Measurements from ENCODE around the gene CXorf38. TPM values are rescaled to one million over a fixed set of nuclear protein-coding genes. Genes with fewer than 3 reads are reported as not detected.

CXorf38 gene
- total RNA-seq, 1 donor from 2014 or later, result 23.2 TPM

DNA sequence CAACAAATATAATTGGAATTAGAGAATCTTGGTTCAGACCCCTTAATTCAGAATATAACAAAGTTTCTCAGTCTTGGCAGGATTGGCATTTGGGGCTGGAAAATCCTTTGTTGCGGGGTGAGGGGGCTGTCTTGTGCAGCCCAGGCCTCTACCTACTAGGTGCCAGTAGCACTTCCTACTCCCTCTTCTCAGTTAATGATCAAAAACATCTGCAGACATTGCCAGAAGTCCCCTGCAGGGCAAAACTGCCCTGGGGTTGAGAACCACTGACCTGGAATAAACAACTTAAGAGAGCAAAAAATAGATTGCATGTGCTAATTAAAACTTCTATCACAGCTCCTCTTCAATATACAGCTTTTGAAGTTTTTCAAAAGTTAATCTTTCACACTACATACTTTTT lies 36.7 kb upstream of the CXorf38 start:
- TF ChIP-seq, protein P1, sequence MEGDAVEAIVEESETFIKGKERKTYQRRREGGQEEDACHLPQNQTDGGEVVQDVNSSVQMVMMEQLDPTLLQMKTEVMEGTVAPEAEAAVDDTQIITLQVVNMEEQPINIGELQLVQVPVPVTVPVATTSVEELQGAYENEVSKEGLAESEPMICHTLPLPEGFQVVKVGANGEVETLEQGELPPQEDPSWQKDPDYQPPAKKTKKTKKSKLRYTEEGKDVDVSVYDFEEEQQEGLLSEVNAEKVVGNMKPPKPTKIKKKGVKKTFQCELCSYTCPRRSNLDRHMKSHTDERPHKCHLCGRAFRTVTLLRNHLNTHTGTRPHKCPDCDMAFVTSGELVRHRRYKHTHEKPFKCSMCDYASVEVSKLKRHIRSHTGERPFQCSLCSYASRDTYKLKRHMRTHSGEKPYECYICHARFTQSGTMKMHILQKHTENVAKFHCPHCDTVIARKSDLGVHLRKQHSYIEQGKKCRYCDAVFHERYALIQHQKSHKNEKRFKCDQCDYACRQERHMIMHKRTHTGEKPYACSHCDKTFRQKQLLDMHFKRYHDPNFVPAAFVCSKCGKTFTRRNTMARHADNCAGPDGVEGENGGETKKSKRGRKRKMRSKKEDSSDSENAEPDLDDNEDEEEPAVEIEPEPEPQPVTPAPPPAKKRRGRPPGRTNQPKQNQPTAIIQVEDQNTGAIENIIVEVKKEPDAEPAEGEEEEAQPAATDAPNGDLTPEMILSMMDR (IDR thresholded peaks at IDR 0.05; ENCODE audit: insufficient read depth, low read length, poor library complexity, severe bottlenecking), result no peak
- H3K36me3 ChIP-seq (ENCODE audit: control insufficient read depth, insufficient read depth, low read length), result no peaks in the 10 kb centered on the region
- no peak overlapping the region for H3K4me3 ChIP-seq (ENCODE audit: low read depth, low read length)
- DNase-seq (ENCODE audit: low read depth), result no peak
- H3K27me3 ChIP-seq (ENCODE audit: control insufficient read depth, insufficient read depth, low read length), result no peaks in the 10 kb centered on the region

GRCh38 chrX:40683245-40683644 lies 35.9 kb upstream of the CXorf38 start:
- TF ChIP-seq, protein P1 (IDR thresholded peaks at IDR 0.05; ENCODE audit: insufficient read depth, low read length, poor library complexity, severe bottlenecking), result no peak
- H3K36me3 ChIP-seq (ENCODE audit: control insufficient read depth, insufficient read depth, low read length), result no peaks in the 10 kb centered on the region
- DNase-seq (ENCODE audit: low read depth), result no peak

DNA sequence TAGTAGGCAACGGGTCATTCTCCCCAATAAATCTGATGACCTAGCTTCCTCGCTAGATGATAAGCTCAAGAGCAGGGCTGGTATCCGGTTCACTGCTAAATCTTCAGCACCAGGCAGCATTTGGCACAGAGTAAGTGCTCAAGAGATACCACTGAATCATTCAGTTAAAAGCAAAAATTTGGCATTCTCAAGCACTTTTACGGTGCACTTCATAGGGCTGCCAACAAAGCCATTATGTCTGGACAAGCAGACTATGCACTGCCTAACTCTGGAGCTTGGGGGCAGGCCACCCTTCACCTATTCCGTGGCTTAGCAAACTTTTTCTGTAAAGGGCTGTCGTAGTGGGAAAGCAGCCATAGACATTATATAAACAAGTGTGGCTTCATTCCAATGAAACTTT lies 23.8 kb upstream of the CXorf38 start:
- DNase-seq (ENCODE audit: low read depth), result no peak
- Histone ChIP-seq H3K4me3 (ENCODE audit: low read depth, low read length) (no peak overlapping the region), H3K27me3 (ENCODE audit: control insufficient read depth, insufficient read depth, low read length) (no peaks in the 10 kb centered on the region), H3K36me3 (ENCODE audit: control insufficient read depth, insufficient read depth, low read length) (peaks cover 2% of the 10 kb centered on the region)
- TF ChIP-seq, protein P1 (IDR thresholded peaks at IDR 0.05; ENCODE audit: insufficient read depth, low read length, poor library complexity, severe bottlenecking), result no peak

More at GRCh38 chrX:40683245-40683644, 35.9 kb upstream of the CXorf38 start:
- no peak overlapping the region for H3K4me3 ChIP-seq (ENCODE audit: low read depth, low read length)
- no peaks in the 10 kb centered on the region for H3K27me3 ChIP-seq (ENCODE audit: control insufficient read depth, insufficient read depth, low read length)

GRCh38 chrX:40663880-40664630 lies 16.7 kb upstream of the CXorf38 start:
- Histone ChIP-seq H3K36me3 (ENCODE audit: control insufficient read depth, insufficient read depth, low read length) (peaks cover 2% of the 10 kb centered on the region), H3K27me3 (ENCODE audit: control insufficient read depth, insufficient read depth, low read length) (no peaks in the 10 kb centered on the region), H3K4me3 (ENCODE audit: low read depth, low read length) (no peak overlapping the region)
- TF ChIP-seq, protein P1 (IDR thresholded peaks at IDR 0.05; ENCODE audit: insufficient read depth, low read length, poor library complexity, severe bottlenecking), result peak; percentile 41
- no peak for DNase-seq (ENCODE audit: low read depth)

DNA sequence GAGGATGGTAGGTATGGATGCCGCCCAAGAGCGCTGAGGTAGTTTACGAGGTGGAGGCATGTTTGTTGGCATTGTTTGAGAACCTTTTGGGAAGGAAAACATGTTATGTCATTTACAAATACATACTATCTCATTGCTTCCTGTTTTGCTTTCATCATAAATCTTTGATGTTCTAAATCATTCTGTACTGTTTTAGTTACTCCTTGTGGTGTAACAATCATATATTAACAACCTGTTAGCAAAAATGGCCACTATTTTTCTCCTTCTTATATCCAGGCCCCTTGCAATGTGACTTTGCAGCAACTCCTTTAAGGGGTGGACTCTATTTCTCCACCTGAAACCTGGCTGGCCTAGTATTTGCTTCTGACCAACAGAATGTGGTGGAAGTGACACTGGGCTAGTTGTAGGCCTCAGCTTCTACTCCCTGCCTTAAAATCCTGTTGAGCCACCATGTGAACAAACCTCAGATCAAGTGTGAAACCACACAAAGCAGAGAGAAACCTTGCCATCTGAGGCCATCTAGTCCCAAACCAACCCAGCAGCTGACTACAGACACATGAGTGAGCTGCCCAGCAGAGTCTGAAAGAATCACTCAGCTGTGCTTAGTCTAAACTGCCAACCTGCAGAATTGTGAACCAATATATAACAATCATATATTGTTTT lies 15.8 kb upstream of the CXorf38 start:
- no peak overlapping the region for H3K4me3 ChIP-seq (ENCODE audit: low read depth, low read length)
- DNase-seq (ENCODE audit: low read depth), result no peak
- TF ChIP-seq, protein P1 (IDR thresholded peaks at IDR 0.05; ENCODE audit: insufficient read depth, low read length, poor library complexity, severe bottlenecking), result no peak
- no peaks in the 10 kb centered on the region for H3K27me3 ChIP-seq (ENCODE audit: control insufficient read depth, insufficient read depth, low read length)
- peaks cover 2% of the 10 kb centered on the region for H3K36me3 ChIP-seq (ENCODE audit: control insufficient read depth, insufficient read depth, low read length)

All from kidney epithelial cell (primary cell).